Upper lobe of left lung (tissue), 6 donors: ENCODE data around the gene INPP4B. TPM values are rescaled to one million over a fixed set of nuclear protein-coding genes. Genes with fewer than 3 reads are reported as not detected.
"Not testable (repeated sequence)": the region's sequence is repeated elsewhere in the genome, so short reads cannot be mapped to it uniquely, and the experiment has no call there.

Experiments used
- ATAC-seq, 2 donors: fragments of 200-7000 bp; cut with Tn5 transposase; one replicate each; pipeline ENCODE4 v1.9.1; 2022; ENCODE audit warnings: mild to moderate bottlenecking in 2 of 2, moderate library complexity in 2 of 2; ENCODE audit not compliant: low FRiP score in 2 of 2
- DNase-seq, 2 donors: peaks; one replicate each; pipeline ENCODE4 v3.0.0-alpha.2; 2019 to 2020
- H3K27ac ChIP-seq, 4 donors: fragments of 200-600 bp; sonication (generic); one replicate each; pipeline ENCODE4 v1.5.1; 2016 to 2019
- H3K27me3 ChIP-seq, 4 donors: fragments of 200-600 bp; sonication (generic); one replicate each; pipeline ENCODE4 v1.5.1; 2017 to 2019
- H3K36me3 ChIP-seq, 4 donors: fragments of 200-600 bp; sonication (generic); one replicate each; pipeline ENCODE4 v1.5.1; 2016 to 2019
- H3K4me1 ChIP-seq, 4 donors: fragments of 200-600 bp; sonication (generic); one replicate each; pipeline ENCODE4 v1.5.1; 2018 to 2019
- H3K4me3 ChIP-seq, 4 donors: fragments of 200-600 bp; sonication (generic); one replicate each; pipeline ENCODE4 v1.5.1; 2017 to 2019; ENCODE audit warnings: mild to moderate bottlenecking in 2 of 4, moderate library complexity in 1 of 4
- H3K9me3 ChIP-seq, 4 donors: fragments of 200-600 bp; sonication (generic); one replicate each; pipeline ENCODE4 v1.5.1; 2018 to 2019
- CTCF ChIP-seq, 6 experiments: fragments of 450-650 bp in 4 of 6; fragments of 200-600 bp in 2 of 6; sonication (generic) in 2 of 6; IDR thresholded peaks; one replicate each; pipeline ENCODE4 v1.5.1; 2016 to 2019; ENCODE audit warnings: antibody characterized with exemption in 6 of 6
- EP300 ChIP-seq, 4 donors: sonication (generic); formaldehyde crosslinking; IDR thresholded peaks; one replicate each; pipeline ENCODE4 v1.5.1; 2017; ENCODE audit warnings: antibody characterized with exemption in 4 of 4, control low read depth in 2 of 4
- POLR2A ChIP-seq, 4 donors: fragments of 450-650 bp; IDR thresholded peaks; one replicate each; pipeline ENCODE4 v1.5.1; 2016 to 2017; ENCODE audit warnings: antibody characterized with exemption in 4 of 4, mild to moderate bottlenecking in 2 of 4
- POLR2AphosphoS5 ChIP-seq, 2 donors: sonication (generic); formaldehyde crosslinking; IDR thresholded peaks; one replicate each; pipeline ENCODE4 v1.5.1; 2017; ENCODE audit warnings: antibody characterized with exemption in 2 of 2
- WGBS, 2 donors: methylation state at CpG; one replicate each; pipeline ENCODE4 v1.1.5; 2017 to 2018; 5-methylcytosine and 5-hydroxymethylcytosine counted together
- total RNA-seq, 6 donors: library from RNA; depleted of rRNA in 4 of 6; stranded (reverse); fragments of >200 nt in 4 of 6; gene quantifications; one replicate each; pipeline versions ENCODE4 v1.1.0 to v1.2.1, GENCODE V29; 2016 to 2021
- donor health status: DM: no; HTN: no; CAD: no; lungs with moderate emphysema.
- donor health status: DM: no; HTN: yes; CAD: no; lungs with severe emphysema.

Gene INPP4B
- total RNA-seq, 6 donors from 2014 or later, result 4.7 to 31.4 (median 10.4) TPM

- no peak for ATAC-seq
- H3K4me1 ChIP-seq, result no peaks in the 10 kb centered on the region
- 63 to 85% methylated on average over 1 of the region's 1 CpG for WGBS, 2 donors
Observed at GRCh38 chr4:142528433-142528832, 317.7 kb downstream of the INPP4B start.

DNA sequence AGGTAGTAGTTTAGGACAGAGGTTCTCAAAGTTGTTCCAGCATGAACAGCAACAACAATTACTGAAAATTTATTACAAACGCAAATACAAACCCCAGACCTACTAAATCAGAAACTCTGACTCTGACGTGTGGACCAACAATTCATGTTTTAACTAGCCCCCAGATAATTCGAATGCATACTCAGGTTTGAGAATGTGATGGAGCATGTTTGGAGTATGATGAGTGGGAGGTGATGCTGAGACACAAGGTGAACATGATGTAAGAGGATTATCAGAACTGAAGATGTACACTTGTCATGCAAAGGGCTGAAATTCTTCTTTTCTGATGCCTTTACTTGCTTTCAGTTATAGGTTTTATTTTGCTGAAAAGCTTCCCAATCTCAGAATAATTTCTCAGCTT lies 323.0 kb downstream of the INPP4B start:
- no peaks in the 10 kb centered on the region for H3K27me3 ChIP-seq
- no peak overlapping the region for H3K4me3 ChIP-seq
- H3K27ac ChIP-seq, result no peak overlapping the region
- H3K36me3 ChIP-seq, result no peaks in the 10 kb centered on the region
- DNase-seq (no peak), ATAC-seq (no peak)
- no peak for TF ChIP-seq POLR2AphosphoS5 (IDR thresholded peaks at IDR 0.05)
- no peaks in the 10 kb centered on the region for H3K9me3 ChIP-seq
- 83 to 89% methylated on average over 3 of the region's 3 CpGs for WGBS, 2 donors
- H3K4me1 ChIP-seq, result no peaks in the 10 kb centered on the region

More at GRCh38 chr4:142528433-142528832, 317.7 kb downstream of the INPP4B start:
- no peaks in the 10 kb centered on the region for H3K36me3 ChIP-seq
- H3K27ac ChIP-seq, result no peak overlapping the region
- DNase-seq, result no peak
- no peak overlapping the region for H3K4me3 ChIP-seq
- no peaks in the 10 kb centered on the region for H3K27me3 ChIP-seq
- H3K9me3 ChIP-seq, result no peaks in the 10 kb centered on the region
- TF ChIP-seq POLR2A (IDR thresholded peaks at IDR 0.05), result no peak

- Histone ChIP-seq H3K36me3 (no peaks in the 10 kb centered on the region), H3K9me3 (no peaks in the 10 kb centered on the region), H3K27me3 (no peaks in the 10 kb centered on the region), H3K27ac (no peak overlapping the region), H3K4me1 (no peaks in the 10 kb centered on the region), H3K4me3 (no peak overlapping the region)
- TF ChIP-seq CTCF (IDR thresholded peaks at IDR 0.05) (no peak), POLR2A (IDR thresholded peaks at IDR 0.05) (no peak), EP300 (IDR thresholded peaks at IDR 0.05) (no peak), POLR2AphosphoS5 (IDR thresholded peaks at IDR 0.05) (no peak)
- ATAC-seq (no peak), DNase-seq (no peak)
Observed at GRCh38 chr4:142519342-142519741, 326.8 kb downstream of the INPP4B start.

DNA sequence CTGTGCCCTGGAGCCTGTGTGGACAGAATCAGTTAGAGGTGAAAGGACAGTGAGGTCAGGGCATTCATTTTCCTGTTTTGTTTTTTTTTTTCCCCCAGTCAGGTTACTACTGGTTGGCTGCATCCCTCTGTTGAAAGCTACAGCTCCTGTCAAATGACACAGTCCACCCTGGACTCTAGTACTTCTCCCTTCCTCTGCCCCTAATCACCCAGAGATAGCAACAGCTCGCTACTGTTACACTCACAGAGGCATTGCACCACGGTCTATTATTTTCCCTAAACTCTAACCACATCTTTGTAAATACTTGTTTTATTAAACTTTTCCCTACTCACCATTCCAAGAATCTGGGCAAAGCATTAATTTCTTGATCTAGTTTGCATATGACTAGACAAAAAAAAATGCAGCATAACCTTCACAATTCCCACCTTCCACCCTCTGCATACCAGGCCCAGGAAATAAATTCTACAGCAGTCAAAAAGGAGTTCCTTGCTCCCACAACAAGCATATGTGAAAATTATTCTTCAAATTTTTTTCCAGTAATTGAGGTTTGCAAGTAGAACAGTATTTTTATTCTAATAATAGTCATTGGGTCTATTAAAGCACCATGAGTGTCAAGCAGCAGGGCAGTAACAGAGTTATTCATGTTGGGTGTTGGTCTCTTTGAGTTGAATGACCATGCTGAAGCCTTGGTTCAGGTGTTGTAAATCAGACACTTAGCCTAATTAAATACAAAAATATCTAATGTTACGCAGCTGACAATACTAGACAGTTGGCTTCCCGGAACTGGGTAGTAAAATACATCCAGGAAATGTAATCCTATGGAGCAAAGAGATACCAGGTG lies 329.2 kb downstream of the INPP4B start:
- no peaks in the 10 kb centered on the region for H3K27me3 ChIP-seq
- ATAC-seq (no peak), DNase-seq (no peak)
- no peak overlapping the region for H3K4me3 ChIP-seq
- TF ChIP-seq POLR2AphosphoS5 (IDR thresholded peaks at IDR 0.05), result no peak
- no peak for TF ChIP-seq CTCF (IDR thresholded peaks at IDR 0.05)
- TF ChIP-seq EP300 (IDR thresholded peaks at IDR 0.05), result no peak
- no peak for TF ChIP-seq POLR2A (IDR thresholded peaks at IDR 0.05)
- H3K36me3 ChIP-seq, result no peaks in the 10 kb centered on the region
- 77 to 82% methylated on average over 4 of the region's 4 CpGs for WGBS, 2 donors
- no peak overlapping the region for H3K27ac ChIP-seq
- no peaks in the 10 kb centered on the region for H3K4me1 ChIP-seq
- no peaks in the 10 kb centered on the region for H3K9me3 ChIP-seq

DNA sequence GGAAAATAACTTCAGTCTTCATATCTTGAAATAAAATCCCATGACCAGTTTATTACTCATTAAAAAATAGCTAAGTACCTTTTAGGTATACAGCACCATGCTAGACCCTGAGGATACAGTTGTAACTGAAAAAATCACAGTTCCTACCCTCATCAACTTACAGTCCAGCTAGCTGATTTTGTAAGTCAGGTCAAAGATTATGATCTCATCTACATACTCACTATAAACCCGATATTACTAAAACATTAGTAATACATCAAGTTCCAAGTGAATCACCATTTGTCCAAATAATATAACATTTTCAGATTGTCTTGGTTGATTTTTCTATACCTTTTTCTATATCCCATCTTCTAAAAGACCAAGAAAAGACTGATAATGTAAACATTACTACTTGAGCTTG lies 333.9 kb downstream of the INPP4B start:
- ATAC-seq, result no peak
- H3K4me3 ChIP-seq, result no peak overlapping the region
- H3K27me3 ChIP-seq, result no peaks in the 10 kb centered on the region
- 92 to 97% methylated on average over 1 of the region's 1 CpG for WGBS, 2 donors
- no peaks in the 10 kb centered on the region for H3K4me1 ChIP-seq
- no peaks in the 10 kb centered on the region for H3K9me3 ChIP-seq
- H3K36me3 ChIP-seq, result no peaks in the 10 kb centered on the region
- no peak overlapping the region for H3K27ac ChIP-seq
- no peak for DNase-seq
- TF ChIP-seq EP300 (IDR thresholded peaks at IDR 0.05) (no peak), POLR2AphosphoS5 (IDR thresholded peaks at IDR 0.05) (no peak), CTCF (IDR thresholded peaks at IDR 0.05) (no peak), POLR2A (IDR thresholded peaks at IDR 0.05) (no peak)

DNA sequence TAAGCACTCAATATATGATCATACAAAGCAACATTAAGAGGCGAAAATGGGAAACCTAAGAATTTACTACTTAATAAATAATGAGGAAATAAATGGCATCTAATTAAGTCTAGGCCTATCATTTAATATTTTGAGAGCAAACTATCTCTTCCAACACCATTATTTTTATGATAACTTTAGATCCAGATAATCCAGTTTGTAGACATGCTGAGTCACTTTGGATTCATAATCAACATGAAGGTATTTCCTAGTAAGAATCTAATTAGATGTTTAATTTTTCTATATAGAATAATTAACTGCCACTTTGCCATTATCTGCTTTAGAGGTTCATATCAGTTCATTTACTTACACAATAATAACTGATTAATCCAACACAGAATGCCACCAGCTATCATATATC lies 336.2 kb downstream of the INPP4B start:
- H3K27ac ChIP-seq, result no peak overlapping the region
- H3K4me3 ChIP-seq, result no peak overlapping the region
- H3K9me3 ChIP-seq, result no peaks in the 10 kb centered on the region
- 92 to 100% methylated on average over 1 of the region's 1 CpG for WGBS, 2 donors
- no peaks in the 10 kb centered on the region for H3K36me3 ChIP-seq
- ATAC-seq, result no peak
- no peak for DNase-seq
- H3K27me3 ChIP-seq, result no peaks in the 10 kb centered on the region
- no peak for TF ChIP-seq POLR2AphosphoS5 (IDR thresholded peaks at IDR 0.05)
- no peak for TF ChIP-seq CTCF (IDR thresholded peaks at IDR 0.05)
- TF ChIP-seq POLR2A (IDR thresholded peaks at IDR 0.05), result no peak
- no peak for TF ChIP-seq EP300 (IDR thresholded peaks at IDR 0.05)
- H3K4me1 ChIP-seq, result no peaks in the 10 kb centered on the region

DNA sequence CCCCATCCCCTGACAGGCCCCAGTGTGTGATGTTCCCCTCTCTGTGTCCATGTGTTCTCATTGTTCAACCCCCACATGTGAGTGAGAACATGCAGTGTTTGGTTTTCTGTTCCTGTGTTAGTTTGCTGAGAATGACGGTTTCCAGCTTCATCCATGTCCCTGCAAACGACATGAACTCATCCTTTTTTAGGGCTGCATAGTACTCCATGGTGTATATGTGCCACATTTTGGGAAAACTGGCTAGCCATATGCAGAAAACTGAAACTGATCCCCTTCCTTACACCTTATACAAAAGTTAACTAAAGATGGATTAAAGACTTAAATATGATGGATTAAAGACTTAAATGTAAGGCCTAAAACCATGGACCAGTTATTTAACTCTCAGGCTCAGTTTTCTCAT lies 336.7 kb downstream of the INPP4B start:
- H3K27me3 ChIP-seq, ATAC-seq, H3K4me3 ChIP-seq, H3K9me3 ChIP-seq, DNase-seq, H3K36me3 ChIP-seq, H3K4me1 ChIP-seq, H3K27ac ChIP-seq: not testable (repeated sequence)
- 80 to 81% methylated on average over 2 of the region's 2 CpGs for WGBS, 2 donors
